Effector CD4-positive, alpha-beta T cell (primary cell): Measurements from ENCODE around the gene APOB.

Experiments
- DNase-seq: peaks from one replicate; pipeline ENCODE4 v3.0.0-alpha.2; 2020

The APOB gene

DNA sequence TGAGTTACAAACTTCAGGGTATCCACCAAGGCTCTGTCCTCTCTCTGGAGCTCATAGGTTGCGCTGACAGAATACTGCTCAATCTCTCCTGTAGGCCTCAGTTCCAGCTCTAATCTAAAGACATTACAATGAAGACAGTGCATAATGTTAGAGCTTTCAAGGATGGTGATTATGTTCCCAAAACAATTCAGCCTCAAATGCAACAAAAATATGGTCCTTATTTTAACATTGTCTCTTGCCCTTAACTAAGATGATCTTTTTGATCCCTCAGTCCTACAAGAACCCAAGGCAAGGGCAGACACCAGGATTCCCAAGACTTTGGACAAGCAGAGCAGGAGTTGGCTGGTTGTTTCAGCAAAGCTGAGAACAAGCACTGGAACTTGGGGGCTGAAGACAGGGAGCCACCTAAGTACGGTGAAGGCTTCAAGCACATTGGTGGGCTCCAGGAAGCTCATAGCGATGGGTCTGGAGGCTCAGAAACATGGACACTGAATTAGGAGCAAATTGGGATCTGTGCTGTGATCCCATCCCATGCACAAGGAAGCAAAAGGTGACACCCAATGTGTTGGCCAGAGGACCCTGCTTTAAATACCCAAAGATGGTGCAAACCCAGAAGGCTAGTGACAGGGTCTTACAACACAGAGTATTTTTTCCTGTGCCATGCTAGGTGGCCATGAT lies 24.7 kb downstream of the APOB start:
- DNase-seq, result no peak

DNA sequence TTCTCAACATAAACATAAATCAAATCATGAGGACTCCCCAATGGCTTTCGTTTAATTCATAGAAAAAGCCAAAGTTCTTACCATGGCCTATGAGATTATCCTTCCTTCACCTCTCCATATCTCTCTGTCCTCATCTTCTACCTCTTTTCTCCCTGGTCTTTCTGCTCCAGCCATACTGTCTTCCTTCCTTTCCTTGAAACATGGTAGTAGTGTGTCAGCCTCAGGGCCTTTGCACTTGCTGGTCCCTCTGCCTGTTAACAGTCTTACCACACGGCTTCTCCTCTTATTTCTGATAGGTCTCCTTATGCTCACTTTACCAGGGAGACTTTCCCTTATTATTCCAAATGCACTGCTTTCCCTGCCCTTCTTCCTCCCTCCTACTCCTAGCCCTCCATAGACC lies 25.6 kb downstream of the APOB start:
- DNase-seq, result no peak

DNA sequence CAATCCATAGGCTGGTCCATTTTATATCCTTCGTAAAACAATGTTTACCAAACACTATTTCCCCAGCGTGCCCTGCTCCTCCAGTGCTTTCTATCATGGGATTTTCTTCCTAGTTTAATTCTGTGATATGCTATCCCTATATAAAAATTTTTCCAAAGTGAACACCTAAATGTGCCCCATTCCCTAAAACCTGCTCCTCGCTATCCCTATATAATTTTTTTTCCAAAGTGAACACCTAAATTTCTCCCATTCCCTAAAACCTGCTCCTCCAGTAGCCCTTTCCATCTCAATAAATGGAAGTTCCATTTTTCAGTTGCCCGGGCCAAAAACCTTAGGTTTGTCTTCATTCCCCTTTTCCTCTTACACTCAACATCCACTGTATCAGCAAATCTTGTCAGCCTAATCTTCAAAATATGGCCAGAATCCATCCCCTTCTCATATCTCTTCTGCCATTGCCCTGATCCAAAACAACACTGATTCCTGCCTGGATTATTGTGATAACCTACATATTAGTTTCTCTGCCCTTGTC lies 26.1 kb downstream of the APOB start:
- DNase-seq, result no peak

DNA sequence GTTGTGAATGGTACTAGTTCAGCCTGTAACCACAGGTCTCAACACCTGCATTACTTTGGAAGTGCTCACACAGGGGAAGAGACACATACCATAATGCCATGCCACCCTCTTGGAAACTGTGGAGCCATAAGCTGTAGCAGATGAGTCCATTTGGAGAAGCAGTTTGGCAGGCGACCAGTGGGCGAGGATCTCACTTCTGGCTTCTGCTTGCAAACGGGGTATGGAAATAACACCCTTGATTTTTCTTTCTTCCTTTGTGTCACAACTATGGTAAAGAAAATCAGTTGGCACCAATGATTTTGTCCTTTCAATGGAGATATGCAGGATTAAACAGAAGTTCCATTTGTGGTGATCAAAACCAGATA lies 28.6 kb downstream of the APOB start:
- no peak for DNase-seq

DNA sequence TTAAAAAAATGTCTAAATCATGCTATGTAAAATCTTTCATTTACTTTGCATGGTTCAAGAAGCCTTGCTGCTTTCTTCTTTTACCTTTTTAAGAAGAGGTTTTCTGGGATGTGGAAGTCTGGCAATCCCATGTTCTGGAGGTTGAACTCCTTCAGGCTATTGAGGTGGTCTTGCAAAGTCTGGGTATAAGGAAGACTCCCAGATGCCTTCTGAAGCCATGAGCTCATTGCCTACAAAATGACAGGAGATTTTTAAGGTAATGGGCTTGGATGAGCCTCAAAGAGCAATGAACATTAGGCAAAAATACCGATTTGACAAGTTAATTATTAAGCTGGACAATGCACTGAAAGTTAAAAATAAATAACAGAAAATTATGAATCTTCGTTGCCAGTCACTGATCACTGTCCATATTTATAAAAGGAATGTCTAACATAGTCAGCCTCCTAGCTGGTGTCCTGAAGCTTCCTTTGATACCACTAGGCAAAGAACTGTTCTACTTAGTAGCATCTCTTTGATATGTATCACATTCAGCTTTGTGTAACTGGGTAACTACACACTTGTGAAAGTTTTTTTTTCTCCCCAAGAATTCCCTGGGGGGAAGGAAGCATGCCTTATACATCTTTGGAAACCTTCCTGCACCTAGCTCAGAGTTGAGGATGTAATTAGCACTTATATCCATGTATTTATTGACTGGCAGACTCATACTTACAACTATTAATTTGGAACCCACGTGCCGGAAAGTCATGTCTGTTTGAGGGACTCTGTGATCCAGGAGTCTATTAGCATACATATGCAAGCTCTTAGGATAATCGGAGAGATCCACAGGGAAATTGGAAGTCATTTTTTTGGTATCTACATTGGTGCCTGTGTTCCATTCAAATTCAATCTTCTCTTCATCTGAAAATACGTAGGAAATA lies 29.3 kb downstream of the APOB start:
- DNase-seq, result no peak

DNA sequence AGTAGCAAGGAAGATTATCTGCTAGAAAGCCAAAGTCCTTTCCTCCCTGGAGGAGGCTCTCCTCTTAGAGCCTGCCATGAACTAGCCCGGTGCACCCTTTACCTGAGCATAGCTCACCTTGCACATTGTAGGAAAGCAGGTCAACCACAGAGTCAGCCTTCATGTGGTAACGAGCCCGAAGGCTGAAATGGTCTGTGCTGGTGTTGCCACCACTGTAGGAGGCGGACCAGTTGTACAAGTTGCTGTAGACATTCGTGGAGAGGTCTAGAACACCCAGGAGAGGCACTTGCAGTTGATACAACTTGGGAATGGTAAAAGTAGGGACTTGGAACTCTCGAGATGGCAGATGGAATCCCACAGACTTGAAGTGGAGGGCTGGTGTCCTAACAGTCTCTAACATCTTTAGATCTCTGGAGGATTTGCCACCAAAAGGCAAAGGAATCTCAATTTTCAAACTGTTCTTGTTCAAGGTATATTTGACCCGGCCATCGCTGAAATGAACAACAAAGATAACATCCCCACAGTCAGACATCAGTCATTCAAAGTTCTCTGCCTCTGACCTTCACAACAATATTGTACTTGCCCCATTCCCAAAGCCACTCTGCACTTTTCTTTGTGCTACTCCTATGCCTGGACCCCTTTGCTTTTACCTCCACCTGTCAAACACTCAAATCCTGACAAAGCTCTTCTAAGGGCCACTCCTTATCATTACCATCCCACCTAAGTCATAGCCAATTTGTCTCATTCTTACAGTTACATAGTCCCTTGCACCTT lies 30.6 kb downstream of the APOB start:
- no peak for DNase-seq

DNA sequence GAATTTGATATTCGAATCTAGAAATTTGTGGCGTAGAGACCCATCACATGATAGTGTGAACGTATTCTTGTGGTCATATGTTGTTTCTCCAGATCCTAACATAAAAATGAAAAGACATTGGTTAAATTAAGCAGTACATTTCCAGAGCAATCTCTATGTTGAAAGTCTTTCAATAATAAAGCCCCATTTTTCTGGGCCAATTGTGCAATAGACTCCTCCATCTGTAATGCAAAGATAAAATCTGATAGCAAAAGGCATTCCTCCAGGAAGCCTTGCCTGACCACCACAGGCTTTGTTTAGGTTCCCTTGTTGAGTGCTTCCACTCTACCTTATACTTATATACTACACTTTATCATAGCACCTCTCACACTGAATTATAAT lies 31.3 kb downstream of the APOB start:
- no peak for DNase-seq

DNA sequence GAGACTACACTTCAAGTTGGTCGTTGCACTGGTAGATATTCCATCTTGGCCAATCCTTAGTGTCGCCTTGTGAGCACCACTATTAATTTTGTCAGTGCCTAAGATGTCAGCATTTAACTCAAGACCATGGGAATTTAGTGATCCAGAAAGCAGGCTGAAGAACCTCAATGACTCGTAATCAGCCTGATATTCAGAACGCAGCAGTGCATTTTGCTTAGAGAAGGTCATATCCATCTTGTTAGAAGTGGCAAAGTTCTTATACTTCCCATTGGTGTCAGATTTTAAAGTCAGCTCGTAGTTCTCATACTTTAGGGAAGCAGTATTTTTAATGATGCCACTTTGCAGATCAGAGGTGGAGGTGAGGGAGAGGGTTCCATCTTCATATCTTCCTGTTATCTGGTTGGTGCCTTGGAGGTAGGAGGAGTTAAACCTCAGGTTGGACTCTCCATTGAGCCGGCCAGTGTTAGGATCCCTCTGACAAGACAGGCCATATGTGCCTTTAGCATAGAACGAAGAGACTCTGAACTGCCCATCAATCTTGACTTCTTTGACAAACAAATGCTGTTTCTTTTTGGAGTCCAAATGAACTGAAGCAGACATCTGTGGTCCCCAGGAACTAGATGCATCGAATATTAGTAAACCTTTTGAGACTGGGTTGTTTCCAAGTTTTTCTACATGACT lies 31.9 kb downstream of the APOB start:
- DNase-seq, result no peak

DNA sequence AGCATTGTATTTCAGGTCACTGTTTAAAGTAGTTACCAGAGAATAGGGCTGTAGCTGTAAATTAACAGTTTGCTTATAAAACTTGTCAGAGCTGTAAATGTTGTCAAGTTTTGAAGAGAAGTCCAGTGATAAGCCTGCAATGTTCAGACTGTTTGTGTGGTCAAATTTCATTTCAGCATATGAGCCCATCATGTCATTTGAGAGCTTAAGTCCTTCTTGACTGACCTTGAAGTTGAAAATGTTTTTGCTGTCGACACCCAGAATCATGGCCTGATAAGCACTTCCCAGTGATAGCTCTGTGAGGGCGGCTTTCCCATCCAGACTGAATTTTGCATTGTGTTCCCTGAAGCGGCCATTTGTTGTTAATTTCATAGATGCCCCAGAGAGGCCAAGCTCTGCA lies 32.4 kb downstream of the APOB start:
- DNase-seq, result no peak

DNA sequence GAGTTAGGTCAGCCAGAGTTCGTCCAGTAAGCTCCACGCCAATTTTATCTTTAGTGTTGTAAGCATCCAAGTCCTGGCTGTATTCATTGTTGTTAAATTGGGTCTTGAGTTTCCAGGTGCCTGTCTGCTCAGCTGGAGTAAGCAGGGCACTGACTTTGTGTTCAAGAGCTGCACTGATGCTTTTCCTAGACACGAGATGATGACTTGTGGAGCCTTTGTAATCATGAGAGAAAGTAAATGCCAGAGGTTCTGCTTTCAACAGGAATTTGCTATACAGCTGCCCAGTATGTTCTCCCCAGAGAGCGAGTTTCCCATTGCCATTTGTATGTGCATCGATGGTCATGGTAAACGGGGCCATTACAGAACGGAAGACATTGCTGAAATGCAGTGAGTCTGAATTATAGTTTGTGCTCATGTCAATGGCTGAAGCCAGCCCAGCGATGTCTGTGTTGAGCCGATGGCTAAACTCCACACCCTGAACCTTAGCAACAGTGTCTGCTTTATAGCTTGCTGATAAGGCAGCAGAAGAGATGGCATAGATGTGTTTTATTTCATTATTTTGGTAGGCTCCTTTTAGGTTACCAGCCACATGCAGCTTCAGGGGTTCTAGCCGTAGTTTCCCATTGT lies 32.9 kb downstream of the APOB start:
- no peak for DNase-seq

DNA sequence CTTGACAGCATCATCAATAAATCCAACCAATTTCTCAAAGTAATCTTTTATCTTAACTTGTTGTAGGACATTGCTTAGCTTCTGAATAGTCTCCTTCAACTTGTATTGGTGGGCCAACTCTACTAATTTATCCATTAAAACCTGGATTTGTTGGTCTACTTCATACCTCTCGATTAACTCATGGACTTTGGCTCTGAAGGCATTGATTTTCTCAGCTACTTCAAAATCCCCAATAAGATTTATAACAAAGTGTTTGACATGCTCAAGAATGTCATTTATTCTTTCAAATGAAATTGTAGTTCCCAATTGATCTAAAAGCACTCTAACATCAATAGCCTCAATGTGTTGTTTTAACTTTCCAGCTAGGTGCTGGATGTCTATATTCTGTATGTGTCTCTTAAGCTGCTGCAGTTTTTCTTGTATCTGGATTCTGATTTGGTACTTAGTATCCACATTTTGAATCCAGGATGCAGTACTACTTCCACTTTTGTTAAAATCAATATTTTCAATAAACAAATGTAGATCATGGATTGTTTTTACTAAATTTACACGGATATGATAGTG lies 34.1 kb downstream of the APOB start:
- DNase-seq, result no peak

DNA sequence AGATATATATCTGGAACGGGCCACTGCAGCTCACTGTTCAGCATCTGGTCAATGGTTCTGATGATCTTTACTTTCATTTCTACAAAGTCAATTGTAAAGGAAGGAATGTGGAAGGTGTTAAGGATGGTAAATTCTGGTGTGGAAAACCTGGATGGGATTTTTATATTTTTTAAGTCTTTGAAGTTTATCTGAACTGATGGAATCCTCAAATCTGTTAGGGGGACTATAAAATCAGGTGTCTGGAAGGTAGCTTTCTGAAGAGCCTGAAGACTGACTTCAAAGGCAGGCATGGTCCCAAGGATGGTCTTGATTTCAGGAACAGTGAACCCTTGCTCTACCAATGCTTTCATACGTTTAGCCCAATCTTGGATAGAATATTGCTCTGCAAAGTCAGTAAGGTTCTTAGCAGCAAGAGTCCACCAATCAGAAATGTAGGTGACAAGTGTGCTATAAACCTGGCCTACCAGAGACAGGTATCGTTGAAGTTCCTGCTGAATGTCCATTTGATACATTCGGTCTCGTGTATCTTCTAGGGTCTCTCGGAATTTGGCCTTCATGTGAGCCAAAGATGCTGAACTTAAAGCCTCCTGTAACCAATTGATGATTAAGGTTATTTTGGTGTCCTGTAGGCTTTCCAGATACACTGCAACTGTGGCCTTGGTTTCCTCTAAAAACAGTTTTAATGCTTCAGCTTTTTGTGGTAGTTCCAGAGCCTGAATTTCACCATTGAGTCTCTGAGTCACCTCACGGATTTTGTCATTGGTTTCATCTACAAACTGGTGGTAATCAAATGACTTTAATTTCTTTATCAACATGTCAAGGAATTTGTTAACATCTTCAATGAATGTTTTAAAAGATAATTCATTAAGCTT lies 34.8 kb downstream of the APOB start:
- DNase-seq, result no peak

DNA sequence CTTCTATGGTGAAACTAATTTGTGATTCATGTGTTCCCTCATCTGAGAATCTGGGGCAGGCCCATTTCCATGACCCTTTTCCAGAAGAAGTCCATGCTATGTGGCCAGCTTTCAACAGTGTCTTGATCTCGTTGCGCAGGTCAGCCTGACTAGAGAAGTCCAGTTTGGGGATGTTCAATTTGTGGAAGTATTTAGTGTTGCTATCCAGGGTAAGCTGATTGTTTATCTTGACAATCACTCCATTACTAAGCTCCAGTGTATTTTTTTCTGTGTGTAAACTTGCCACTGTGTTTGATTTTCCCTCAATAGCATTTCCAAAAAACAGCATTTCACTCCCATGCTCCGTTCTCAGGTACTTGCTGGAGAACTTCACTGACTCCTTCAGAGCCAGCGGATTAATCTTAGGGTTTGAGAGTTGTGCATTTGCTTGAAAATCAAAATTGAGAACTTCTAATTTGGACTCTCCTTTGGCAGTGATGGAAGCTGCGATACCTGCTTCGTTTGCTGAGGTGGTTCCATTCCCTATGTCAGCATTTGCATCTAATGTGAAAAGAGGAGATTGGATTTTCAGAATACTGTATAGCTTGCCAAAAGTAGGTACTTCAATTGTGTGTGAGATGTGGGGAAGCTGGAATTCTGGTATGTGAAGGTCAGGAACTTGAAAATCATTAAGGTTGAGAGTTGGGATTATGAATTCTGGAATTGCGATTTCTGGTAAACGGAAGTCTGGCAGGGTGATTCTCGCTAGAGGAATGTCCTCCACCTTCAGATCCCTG lies 35.7 kb downstream of the APOB start:
- no peak for DNase-seq

DNA sequence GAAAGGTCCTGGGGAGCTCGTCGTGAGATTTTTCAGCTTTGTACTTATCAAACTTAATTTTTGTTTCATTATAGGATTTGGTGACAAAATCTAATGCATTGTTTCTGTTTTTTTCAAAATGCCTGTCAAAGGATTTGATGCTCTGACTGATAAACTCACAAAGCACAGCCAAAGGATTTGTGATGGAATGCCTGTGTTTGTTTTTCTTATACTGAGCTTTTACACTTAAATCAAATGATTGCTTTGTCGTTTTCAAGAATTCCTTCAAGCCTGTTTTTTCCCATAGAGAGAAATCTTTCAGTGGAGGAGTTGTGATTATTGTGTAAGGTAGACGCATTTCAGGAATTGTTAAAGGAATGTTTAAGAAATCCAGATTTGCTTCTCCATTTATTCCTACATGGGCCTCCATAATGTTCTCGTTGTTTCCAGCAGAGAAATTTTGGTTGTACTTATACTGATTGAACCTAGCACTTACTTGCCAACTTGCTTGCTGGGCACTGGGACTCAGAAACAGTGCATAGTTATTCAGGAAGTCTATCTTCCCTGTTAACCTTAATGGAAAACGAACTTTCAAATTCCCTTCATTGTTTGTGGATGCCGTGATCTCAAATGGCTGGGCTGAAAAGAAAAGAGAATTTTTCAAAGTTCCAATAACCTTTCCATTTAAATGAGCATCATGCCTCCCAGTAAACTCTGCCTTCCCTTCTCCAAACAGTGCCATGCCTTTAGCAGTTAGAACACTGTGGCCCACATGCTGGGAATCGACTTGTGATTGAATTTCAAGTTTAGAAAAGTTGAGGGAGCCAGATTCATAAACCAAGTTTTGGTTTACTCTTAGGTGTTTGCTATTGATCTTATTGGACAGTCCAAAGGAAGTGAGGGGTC lies 36.5 kb downstream of the APOB start:
- no peak for DNase-seq

DNA sequence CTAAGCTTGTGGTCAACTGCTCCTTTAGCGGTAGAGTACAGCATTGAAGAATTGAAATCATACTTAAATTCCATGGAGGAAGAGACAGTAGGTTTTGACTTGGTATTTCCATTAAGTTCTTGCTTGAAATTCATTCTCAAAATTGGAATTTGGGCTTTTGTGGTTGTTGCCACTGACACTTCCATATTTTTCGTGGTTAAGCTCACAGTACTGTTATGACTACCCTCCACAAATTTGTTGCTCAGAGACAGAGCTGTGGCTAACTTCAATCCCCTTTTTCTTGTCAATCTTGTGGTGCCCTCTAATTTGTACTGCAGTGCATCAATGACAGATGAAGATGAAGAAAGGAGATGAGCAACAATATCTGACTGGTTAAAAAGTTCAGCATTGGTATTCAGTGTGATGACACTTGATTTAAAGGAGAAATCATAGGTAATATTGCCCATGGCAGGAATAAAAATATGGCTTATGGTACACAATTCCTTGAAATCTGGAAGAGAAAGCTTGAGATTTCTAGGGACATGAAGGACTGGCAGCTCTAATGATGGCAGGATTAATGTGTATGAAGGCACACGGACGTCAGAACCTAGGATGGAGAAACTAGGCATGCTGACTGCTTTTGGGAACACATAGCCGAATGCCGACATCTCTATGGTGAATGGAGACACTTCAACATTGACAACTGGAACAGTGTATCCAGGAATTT lies 37.3 kb downstream of the APOB start:
- DNase-seq, result no peak

DNA sequence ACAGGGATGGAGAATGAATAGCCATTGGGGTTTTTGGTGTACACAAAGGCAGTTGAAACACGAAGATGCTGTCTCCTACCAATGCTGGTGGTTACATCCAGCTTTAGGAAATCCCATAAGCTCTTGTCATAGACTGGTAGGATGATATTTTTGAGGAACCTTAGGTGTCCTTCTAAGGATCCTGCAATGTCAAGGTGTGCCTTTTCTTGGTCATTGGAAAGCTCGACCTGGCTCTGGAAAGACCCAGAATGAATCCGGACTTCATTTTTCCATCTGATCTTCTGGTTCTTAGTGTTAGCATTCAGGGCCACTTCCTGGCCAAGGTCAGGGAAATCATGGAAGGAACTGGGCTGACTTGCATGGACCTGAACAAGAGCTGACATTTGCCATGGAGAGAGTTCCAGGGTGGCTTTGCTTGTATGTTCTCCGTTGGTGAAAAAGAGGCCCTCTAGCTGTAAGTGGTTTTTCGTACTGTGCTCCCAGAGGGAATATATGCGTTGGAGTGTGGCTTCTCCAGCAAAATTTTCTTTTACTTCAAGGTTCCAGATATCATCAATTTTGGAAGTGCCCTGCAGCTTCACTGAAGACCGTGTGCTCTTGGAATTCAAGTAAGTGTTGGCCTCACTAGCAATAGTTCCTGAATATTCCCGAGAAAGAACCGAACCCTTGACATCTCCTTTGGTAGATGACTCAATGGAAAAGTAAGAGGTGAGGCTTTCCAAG lies 38.0 kb downstream of the APOB start:
- DNase-seq, result no peak

DNA sequence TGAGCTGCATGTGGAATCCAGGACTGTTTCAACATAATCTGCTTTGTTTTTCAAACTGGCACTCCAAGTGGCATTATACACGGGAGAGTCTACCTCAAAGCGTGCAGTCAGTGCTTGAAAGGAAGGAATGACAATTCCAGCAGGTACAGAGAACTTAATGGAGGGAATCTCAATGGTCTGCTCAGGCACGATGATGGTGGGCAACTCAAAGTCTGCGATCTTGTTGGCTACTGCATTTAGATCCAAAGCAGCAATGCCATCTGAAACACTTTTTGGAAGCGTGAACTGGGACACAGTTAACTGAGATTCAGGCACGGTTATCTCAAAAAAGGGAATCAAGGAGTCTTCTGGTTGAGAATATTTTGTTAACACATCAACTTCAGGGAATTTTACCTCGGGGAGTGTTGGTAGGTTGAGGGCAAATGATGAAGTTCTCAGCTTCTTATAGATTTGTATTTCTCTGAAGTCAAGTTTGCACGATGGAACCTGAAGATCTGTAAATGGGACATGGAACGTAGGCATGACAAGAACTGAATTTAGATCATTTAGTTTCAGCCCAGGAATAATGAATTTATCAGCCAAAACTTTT lies 38.7 kb downstream of the APOB start:
- DNase-seq, result no peak
